WTC11 (cell line): ENCODE data around the gene RGL3. TPM values are rescaled to one million over a fixed set of nuclear protein-coding genes. Genes with fewer than 3 reads are reported as not detected.

Experiments used
- ATAC-seq: fragments of 200-7000 bp; cut with Tn5 transposase; 2 replicates; pipeline ENCODE4 v1.10.0; 2021; ENCODE audit warnings: mild to moderate bottlenecking, moderate library complexity
- CTCF ChIA-PET: fragments of 300-600 bp; sonication (Branson Sonifier 250); formaldehyde crosslinking; loops from one replicate; lab custom pipeline; 2021; ENCODE audit warnings: antibody characterized with exemption; lab: Charles Lee
- POLR2A ChIA-PET: fragments of 350-600 bp; sonication (Branson Sonifier 250); formaldehyde crosslinking; loops from one replicate; lab custom pipeline; 2021; ENCODE audit warnings: antibody characterized with exemption; lab: Charles Lee
- DNase-seq: peaks from one replicate; pipeline ENCODE4 v3.0.0; 2021; ENCODE audit warnings: low spot score
- H3K27ac Mint-ChIP-seq: 2 replicates; pipeline ENCODE4 v1.8.0; 2021; ENCODE audit warnings: mixed read lengths
- H3K27me3 Mint-ChIP-seq: 2 replicates; pipeline ENCODE4 v1.8.0; 2021; ENCODE audit warnings: low read depth, mild to moderate bottlenecking, moderate library complexity, mixed read lengths
- H3K36me3 Mint-ChIP-seq: 2 replicates; pipeline ENCODE4 v1.8.0; 2021; ENCODE audit warnings: mixed read lengths
- H3K4me1 Mint-ChIP-seq: 2 replicates; pipeline ENCODE4 v1.8.0; 2022; ENCODE audit warnings: mixed read lengths
- H3K4me3 Mint-ChIP-seq: 2 replicates; pipeline ENCODE4 v1.8.0; 2021; ENCODE audit warnings: mild to moderate bottlenecking, moderate library complexity, mixed read lengths
- H3K9me3 Mint-ChIP-seq: 2 replicates; pipeline ENCODE4 v1.8.0; 2021; ENCODE audit warnings: mixed read lengths
- CREB1 ChIP-seq: sonication (generic); formaldehyde crosslinking; IDR thresholded peaks from 2 replicates; pipeline ENCODE4 v1.8.0; 2023; ENCODE audit warnings: mild to moderate bottlenecking, missing genetic modification reagents
- CREM ChIP-seq: sonication (generic); formaldehyde crosslinking; IDR thresholded peaks from 2 replicates; pipeline ENCODE4 v1.8.1; 2022; ENCODE audit warnings: mild to moderate bottlenecking, missing genetic modification reagents, moderate library complexity
- EMX1 ChIP-seq: fragments of 250-450 bp; sonication (Bioruptor Pico); IDR thresholded peaks from 2 replicates; pipeline ENCODE4 v1.8.0; 2021; ENCODE audit warnings: mild to moderate bottlenecking
- FOXK1 ChIP-seq: sonication (generic); formaldehyde crosslinking; IDR thresholded peaks from 2 replicates; pipeline ENCODE4 v1.8.0; 2022; ENCODE audit warnings: mild to moderate bottlenecking, moderate library complexity, missing genetic modification reagents
- FOXP1 ChIP-seq: sonication (generic); formaldehyde crosslinking; IDR thresholded peaks from 2 replicates; pipeline ENCODE4 v1.8.0; 2022; ENCODE audit warnings: missing genetic modification reagents, mild to moderate bottlenecking, moderate library complexity, borderline replicate concordance
- MYBL2 ChIP-seq: sonication (generic); formaldehyde crosslinking; IDR thresholded peaks from 2 replicates; pipeline ENCODE4 v1.8.1; 2023; ENCODE audit warnings: mild to moderate bottlenecking, moderate library complexity, missing genetic modification reagents
- RELA ChIP-seq: sonication (generic); formaldehyde crosslinking; IDR thresholded peaks from 2 replicates; pipeline ENCODE4 v1.8.1; 2022; ENCODE audit warnings: missing genetic modification reagents, mild to moderate bottlenecking, borderline replicate concordance
- SP1 ChIP-seq: sonication (generic); formaldehyde crosslinking; conservative IDR thresholded peaks from 2 replicates; pipeline ENCODE4 v1.8.1; 2022; ENCODE audit warnings: missing genetic modification reagents
- ZNF423 ChIP-seq: fragments of 250-450 bp; sonication (Bioruptor Pico); IDR thresholded peaks from 2 replicates; pipeline ENCODE4 v2.1.2; 2022; ENCODE audit warnings: mild to moderate bottlenecking, moderate library complexity
- total RNA-seq: library from RNA; stranded (reverse); gene quantifications from 3 replicates; pipeline ENCODE4 v1.2.3, GENCODE V29; 2021
- TF ChIP-seq, protein P1 (sequence below): sonication (generic); formaldehyde crosslinking; IDR thresholded peaks from 2 replicates; pipeline ENCODE4 v1.8.1; 2023; ENCODE audit warnings: mild to moderate bottlenecking, missing genetic modification reagents, borderline replicate concordance
- TF ChIP-seq, protein P2 (sequence below): sonication (generic); formaldehyde crosslinking; IDR thresholded peaks from 2 replicates; pipeline ENCODE4 v1.8.0; 2022; ENCODE audit warnings: missing genetic modification reagents
- TF ChIP-seq, protein P3 (sequence below): sonication (generic); formaldehyde crosslinking; IDR thresholded peaks from 2 replicates; pipeline ENCODE4 v1.8.0; 2022; ENCODE audit warnings: mild to moderate bottlenecking, missing genetic modification reagents
- TF ChIP-seq, protein P4 (sequence below): fragments of 200-600 bp; IDR thresholded peaks from 2 replicates; pipeline ENCODE4 v1.8.0; 2022; ENCODE audit warnings: antibody characterized with exemption
- TF ChIP-seq, protein P5 (sequence below): sonication (generic); formaldehyde crosslinking; IDR thresholded peaks from 2 replicates; pipeline ENCODE4 v1.8.1; 2023; ENCODE audit warnings: mild to moderate bottlenecking, missing genetic modification reagents
- TF ChIP-seq, protein P6 (sequence below): sonication (generic); formaldehyde crosslinking; IDR thresholded peaks from 2 replicates; pipeline ENCODE4 v1.8.0; 2022; ENCODE audit warnings: mild to moderate bottlenecking, missing genetic modification reagents
- TF ChIP-seq, protein P7 (sequence below): sonication (generic); formaldehyde crosslinking; IDR thresholded peaks from 2 replicates; pipeline ENCODE4 v1.8.0; 2022; ENCODE audit warnings: mild to moderate bottlenecking, missing genetic modification reagents
- TF ChIP-seq, protein P8 (sequence below): sonication (generic); formaldehyde crosslinking; IDR thresholded peaks from 2 replicates; pipeline ENCODE4 v1.8.1; 2022; ENCODE audit warnings: low read depth, missing genetic modification reagents, borderline replicate concordance

Gene RGL3
- total RNA-seq, 1 experiment from 2014 or later, result 69.0 TPM

DNA sequence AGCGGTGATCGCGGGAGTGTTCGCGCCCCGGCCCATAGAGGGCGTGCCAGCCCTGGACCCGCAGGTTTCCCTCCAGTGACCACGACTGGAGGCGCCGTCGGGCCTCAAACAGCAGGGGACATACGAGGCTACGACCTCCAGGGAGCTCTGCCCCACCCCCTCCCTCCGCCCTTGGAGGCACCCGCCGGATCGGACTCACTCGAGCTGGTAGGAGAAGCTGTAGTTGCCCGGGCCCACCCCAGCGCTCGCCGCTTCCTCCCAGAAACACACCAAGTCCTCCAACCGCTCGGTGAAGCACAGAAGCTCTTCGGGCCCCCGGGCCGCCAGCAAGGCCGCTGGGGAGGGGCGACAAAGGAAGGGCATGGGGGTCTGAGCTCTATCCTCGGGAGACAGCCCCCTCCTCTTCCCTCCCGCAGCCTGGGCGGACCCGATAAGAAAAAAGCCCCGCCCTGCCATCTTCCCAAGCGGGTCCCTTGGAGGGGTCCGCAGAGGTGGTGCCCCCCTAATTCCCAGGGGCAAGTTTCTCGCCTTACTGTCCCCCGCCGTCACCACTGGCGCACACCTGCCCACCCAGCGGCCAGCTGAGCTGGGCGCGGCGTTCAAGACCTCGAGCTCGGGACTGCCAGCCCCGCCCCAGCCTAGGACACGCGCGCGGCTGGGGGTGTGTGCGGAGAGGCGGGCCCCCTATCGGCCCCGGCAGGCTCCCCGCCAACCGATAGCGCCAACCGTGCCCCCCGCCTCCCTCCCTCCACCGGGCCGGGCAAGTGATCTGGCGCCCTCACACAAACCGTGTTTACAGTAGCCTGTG, 36.0 kb downstream of the RGL3 start:
- CTCF ChIA-PET, result interaction anchor here (0.6 to 5.3 kb wide), 49 partner anchors 8 to 257 kb away, joined by 3 to 308 read pairs (median 5); partner anchors contain the start of genes CCDC159, CNN1, DOCK6 and ELAVL3
- Mint-ChIP-seq H3K36me3 (peaks cover 4% of the 10 kb centered on the region), H3K27me3 (peaks cover 3% of the 10 kb centered on the region; the same call in 1 of the 2 replicates), H3K9me3 (peaks cover 3% of the 10 kb centered on the region; the same call in 1 of the 2 replicates), H3K4me1 (peaks cover 23% of the 10 kb centered on the region), H3K27ac (peak overlapping the region; percentile 95), H3K4me3 (peak overlapping the region; percentile 91)
- DNase-seq (peak; percentile 87), ATAC-seq (0 out of 2 replicates have a peak, but pooled peaks have one; percentile 0)
- POLR2A ChIA-PET, result interaction anchor here (0.7 to 5.9 kb wide), 9 partner anchors 8 to 525 kb away, joined by 3 to 115 read pairs (median 5); partner anchors contain the start of genes ELOF1, ODAD3, PRKCSH and RGL3
- TF ChIP-seq, protein P1, sequence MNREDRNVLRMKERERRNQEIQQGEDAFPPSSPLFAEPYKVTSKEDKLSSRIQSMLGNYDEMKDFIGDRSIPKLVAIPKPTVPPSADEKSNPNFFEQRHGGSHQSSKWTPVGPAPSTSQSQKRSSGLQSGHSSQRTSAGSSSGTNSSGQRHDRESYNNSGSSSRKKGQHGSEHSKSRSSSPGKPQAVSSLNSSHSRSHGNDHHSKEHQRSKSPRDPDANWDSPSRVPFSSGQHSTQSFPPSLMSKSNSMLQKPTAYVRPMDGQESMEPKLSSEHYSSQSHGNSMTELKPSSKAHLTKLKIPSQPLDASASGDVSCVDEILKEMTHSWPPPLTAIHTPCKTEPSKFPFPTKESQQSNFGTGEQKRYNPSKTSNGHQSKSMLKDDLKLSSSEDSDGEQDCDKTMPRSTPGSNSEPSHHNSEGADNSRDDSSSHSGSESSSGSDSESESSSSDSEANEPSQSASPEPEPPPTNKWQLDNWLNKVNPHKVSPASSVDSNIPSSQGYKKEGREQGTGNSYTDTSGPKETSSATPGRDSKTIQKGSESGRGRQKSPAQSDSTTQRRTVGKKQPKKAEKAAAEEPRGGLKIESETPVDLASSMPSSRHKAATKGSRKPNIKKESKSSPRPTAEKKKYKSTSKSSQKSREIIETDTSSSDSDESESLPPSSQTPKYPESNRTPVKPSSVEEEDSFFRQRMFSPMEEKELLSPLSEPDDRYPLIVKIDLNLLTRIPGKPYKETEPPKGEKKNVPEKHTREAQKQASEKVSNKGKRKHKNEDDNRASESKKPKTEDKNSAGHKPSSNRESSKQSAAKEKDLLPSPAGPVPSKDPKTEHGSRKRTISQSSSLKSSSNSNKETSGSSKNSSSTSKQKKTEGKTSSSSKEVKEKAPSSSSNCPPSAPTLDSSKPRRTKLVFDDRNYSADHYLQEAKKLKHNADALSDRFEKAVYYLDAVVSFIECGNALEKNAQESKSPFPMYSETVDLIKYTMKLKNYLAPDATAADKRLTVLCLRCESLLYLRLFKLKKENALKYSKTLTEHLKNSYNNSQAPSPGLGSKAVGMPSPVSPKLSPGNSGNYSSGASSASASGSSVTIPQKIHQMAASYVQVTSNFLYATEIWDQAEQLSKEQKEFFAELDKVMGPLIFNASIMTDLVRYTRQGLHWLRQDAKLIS, result no peak
- TF ChIP-seq CREB1 (CRISPR knock-in tag), result no peak
- TF ChIP-seq, protein P2, sequence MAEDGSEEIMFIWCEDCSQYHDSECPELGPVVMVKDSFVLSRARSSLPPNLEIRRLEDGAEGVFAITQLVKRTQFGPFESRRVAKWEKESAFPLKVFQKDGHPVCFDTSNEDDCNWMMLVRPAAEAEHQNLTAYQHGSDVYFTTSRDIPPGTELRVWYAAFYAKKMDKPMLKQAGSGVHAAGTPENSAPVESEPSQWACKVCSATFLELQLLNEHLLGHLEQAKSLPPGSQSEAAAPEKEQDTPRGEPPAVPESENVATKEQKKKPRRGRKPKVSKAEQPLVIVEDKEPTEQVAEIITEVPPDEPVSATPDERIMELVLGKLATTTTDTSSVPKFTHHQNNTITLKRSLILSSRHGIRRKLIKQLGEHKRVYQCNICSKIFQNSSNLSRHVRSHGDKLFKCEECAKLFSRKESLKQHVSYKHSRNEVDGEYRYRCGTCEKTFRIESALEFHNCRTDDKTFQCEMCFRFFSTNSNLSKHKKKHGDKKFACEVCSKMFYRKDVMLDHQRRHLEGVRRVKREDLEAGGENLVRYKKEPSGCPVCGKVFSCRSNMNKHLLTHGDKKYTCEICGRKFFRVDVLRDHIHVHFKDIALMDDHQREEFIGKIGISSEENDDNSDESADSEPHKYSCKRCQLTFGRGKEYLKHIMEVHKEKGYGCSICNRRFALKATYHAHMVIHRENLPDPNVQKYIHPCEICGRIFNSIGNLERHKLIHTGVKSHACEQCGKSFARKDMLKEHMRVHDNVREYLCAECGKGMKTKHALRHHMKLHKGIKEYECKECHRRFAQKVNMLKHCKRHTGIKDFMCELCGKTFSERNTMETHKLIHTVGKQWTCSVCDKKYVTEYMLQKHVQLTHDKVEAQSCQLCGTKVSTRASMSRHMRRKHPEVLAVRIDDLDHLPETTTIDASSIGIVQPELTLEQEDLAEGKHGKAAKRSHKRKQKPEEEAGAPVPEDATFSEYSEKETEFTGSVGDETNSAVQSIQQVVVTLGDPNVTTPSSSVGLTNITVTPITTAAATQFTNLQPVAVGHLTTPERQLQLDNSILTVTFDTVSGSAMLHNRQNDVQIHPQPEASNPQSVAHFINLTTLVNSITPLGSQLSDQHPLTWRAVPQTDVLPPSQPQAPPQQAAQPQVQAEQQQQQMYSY (CRISPR knock-in tag), result no peak
- no peak for TF ChIP-seq CREM (CRISPR knock-in tag)
- TF ChIP-seq, protein P3, sequence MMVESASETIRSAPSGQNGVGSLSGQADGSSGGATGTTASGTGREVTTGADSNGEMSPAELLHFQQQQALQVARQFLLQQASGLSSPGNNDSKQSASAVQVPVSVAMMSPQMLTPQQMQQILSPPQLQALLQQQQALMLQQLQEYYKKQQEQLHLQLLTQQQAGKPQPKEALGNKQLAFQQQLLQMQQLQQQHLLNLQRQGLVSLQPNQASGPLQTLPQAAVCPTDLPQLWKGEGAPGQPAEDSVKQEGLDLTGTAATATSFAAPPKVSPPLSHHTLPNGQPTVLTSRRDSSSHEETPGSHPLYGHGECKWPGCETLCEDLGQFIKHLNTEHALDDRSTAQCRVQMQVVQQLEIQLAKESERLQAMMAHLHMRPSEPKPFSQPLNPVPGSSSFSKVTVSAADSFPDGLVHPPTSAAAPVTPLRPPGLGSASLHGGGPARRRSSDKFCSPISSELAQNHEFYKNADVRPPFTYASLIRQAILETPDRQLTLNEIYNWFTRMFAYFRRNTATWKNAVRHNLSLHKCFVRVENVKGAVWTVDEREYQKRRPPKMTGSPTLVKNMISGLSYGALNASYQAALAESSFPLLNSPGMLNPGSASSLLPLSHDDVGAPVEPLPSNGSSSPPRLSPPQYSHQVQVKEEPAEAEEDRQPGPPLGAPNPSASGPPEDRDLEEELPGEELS, result peak; percentile 52; the same call in 1 of the 2 replicates
- TF ChIP-seq, protein P4, sequence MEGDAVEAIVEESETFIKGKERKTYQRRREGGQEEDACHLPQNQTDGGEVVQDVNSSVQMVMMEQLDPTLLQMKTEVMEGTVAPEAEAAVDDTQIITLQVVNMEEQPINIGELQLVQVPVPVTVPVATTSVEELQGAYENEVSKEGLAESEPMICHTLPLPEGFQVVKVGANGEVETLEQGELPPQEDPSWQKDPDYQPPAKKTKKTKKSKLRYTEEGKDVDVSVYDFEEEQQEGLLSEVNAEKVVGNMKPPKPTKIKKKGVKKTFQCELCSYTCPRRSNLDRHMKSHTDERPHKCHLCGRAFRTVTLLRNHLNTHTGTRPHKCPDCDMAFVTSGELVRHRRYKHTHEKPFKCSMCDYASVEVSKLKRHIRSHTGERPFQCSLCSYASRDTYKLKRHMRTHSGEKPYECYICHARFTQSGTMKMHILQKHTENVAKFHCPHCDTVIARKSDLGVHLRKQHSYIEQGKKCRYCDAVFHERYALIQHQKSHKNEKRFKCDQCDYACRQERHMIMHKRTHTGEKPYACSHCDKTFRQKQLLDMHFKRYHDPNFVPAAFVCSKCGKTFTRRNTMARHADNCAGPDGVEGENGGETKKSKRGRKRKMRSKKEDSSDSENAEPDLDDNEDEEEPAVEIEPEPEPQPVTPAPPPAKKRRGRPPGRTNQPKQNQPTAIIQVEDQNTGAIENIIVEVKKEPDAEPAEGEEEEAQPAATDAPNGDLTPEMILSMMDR, result peak; percentile 83
- 0 out of 2 replicates have a peak, but pooled peaks have one; percentile 69 for TF ChIP-seq EMX1 (CRISPR knock-in tag)
- TF ChIP-seq, protein P5, sequence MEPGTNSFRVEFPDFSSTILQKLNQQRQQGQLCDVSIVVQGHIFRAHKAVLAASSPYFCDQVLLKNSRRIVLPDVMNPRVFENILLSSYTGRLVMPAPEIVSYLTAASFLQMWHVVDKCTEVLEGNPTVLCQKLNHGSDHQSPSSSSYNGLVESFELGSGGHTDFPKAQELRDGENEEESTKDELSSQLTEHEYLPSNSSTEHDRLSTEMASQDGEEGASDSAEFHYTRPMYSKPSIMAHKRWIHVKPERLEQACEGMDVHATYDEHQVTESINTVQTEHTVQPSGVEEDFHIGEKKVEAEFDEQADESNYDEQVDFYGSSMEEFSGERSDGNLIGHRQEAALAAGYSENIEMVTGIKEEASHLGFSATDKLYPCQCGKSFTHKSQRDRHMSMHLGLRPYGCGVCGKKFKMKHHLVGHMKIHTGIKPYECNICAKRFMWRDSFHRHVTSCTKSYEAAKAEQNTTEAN (CRISPR knock-in tag), result peak; percentile 73; the same call in 1 of the 2 replicates
- 0 out of 2 replicates have a peak, but pooled peaks have one; percentile 58 for TF ChIP-seq MYBL2 (CRISPR knock-in tag)
- TF ChIP-seq, protein P6, sequence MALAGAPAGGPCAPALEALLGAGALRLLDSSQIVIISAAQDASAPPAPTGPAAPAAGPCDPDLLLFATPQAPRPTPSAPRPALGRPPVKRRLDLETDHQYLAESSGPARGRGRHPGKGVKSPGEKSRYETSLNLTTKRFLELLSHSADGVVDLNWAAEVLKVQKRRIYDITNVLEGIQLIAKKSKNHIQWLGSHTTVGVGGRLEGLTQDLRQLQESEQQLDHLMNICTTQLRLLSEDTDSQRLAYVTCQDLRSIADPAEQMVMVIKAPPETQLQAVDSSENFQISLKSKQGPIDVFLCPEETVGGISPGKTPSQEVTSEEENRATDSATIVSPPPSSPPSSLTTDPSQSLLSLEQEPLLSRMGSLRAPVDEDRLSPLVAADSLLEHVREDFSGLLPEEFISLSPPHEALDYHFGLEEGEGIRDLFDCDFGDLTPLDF, result no peak
- TF ChIP-seq, protein P7, sequence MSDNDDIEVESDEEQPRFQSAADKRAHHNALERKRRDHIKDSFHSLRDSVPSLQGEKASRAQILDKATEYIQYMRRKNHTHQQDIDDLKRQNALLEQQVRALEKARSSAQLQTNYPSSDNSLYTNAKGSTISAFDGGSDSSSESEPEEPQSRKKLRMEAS, result peak; percentile 50
- TF ChIP-seq, protein P8, sequence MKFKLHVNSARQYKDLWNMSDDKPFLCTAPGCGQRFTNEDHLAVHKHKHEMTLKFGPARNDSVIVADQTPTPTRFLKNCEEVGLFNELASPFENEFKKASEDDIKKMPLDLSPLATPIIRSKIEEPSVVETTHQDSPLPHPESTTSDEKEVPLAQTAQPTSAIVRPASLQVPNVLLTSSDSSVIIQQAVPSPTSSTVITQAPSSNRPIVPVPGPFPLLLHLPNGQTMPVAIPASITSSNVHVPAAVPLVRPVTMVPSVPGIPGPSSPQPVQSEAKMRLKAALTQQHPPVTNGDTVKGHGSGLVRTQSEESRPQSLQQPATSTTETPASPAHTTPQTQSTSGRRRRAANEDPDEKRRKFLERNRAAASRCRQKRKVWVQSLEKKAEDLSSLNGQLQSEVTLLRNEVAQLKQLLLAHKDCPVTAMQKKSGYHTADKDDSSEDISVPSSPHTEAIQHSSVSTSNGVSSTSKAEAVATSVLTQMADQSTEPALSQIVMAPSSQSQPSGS (CRISPR knock-in tag), result no peak
- TF ChIP-seq FOXK1 (CRISPR knock-in tag), result peak; percentile 18; the same call in 1 of the 2 replicates
- TF ChIP-seq RELA (CRISPR knock-in tag), result no peak
- peak; percentile 52 for TF ChIP-seq SP1 (CRISPR knock-in tag)
- TF ChIP-seq FOXP1 (CRISPR knock-in tag), result peak; percentile 59; the same call in 1 of the 2 replicates
- TF ChIP-seq ZNF423 (CRISPR knock-in tag), result peak; percentile 79
